ENCODE measurements around the gene TMED10.
"Not testable (repeated sequence)": the region's sequence is repeated elsewhere in the genome, so short reads cannot be mapped to it uniquely, and the experiment has no call there.

The TMED10 gene

DNA sequence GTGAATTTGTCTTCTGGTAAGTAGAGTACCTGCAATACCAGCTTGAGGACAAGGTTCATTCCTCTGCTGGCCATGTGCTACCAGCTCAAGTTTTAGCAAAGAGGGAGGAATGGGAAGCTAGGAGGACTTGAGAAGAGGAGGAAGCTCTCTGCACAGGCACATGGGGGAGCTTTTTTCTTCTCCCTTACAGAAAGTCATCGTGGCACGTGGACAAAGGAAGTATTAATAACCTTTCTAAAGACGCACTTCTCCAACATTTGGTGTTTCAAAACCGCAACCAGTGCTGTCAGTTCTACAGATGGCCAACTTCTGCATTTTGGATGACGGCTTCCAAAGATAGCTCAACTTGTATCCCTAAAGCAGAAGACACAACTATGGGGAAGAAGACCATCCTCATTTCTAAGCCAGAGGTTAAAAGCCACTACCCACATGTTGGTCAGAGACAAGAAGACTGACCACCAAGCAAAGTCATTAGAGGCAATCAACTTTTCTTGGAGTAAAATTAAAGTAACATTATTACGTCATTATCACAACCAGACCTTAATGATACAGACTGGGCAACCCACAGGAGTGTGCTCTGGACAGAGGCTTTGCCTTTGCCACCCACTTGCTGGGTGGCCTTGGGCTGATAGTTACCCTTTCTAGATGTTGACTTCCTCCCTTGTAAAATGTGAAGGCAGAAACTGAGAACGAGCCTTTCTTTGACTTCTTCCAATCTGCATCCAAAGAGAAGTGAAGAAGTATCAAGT lies 12.3 kb upstream of the TMED10 start:
- no peak for DNase-seq

DNA sequence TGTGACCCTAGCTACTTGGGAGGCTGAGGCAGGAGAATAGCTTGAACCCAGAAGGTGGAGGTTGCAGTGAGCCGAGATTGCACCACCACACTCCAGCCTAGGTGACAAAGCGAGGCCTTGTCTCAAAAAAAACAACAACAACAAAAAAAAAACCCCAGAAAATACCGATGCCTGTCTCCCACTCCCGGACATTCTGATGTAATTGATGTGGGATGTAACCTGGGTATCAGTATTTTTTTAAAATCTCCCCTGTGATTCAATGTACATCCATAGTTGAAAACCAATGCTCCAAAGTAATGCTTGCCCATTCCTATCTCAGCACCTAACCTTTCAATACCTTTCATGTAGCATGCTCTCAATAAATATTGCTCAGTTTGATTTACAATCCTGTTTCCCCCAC lies 11.7 kb upstream of the TMED10 start:
- DNase-seq = no peak

GRCh38 chr14:75186953-75187352 lies 10.5 kb upstream of the TMED10 start:
- no peak for DNase-seq

DNA sequence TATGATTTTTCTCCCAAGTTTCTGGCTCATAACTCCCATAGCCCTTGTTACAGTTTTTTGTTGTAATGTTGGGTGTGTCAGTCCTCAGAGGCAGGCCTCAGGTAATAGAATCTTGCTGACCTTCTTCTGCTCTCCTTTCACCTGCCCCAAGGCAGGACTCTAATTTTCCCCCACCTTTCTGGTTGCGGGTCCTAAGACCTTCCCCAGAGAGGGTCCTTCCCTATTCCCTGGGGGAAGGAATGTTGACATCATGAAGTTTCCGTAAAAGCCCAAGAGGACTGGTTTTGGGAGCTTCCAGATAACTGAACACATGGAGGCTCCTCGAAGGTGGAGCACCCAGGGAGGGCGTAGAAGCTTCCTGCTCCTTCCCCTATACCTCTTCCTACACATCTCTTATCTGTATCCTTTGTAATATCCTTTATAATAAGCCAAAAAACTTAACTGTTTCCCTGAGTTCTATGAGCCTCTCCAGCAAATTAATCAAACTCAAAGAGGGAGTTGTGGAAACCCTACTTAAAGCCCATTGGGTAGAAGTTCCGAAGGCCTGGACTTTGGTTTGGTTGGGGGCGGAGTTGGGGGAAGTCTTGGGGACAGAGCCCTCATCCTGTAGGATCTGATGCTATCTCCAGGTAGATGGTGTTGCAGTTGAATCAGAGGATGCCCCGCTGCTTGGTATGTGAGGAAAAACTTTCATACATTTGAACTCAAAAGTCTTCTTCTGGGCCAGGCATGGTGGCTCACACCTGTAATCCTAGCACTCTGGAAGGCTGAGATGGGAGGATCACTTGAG lies 9.0 kb upstream of the TMED10 start:
- DNase-seq = no peak

DNA sequence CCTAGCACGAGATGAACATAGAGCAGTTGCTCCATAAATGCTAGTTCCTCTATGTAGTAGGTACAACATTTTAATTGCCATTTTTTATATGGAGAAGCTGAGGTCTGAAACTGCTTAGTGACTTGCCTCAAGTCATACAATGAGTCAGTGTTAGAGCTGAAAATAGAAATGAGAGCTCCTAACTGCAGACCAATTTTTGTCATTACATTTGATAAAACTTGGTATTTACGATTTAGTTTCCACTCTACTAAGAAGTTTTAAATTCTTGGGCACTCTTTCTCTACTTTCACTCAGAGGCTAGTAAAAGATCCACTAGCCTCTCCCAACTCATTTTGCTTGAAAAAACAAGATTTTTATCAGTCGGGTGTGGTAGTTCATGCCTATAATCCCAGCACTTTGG lies 8.1 kb upstream of the TMED10 start:
- no peak for DNase-seq

GRCh38 chr14:75184039-75184438 lies 7.6 kb upstream of the TMED10 start:
- DNase-seq = no peak

GRCh38 chr14:75183225-75183624 lies 6.8 kb upstream of the TMED10 start:
- no peak for DNase-seq

DNA sequence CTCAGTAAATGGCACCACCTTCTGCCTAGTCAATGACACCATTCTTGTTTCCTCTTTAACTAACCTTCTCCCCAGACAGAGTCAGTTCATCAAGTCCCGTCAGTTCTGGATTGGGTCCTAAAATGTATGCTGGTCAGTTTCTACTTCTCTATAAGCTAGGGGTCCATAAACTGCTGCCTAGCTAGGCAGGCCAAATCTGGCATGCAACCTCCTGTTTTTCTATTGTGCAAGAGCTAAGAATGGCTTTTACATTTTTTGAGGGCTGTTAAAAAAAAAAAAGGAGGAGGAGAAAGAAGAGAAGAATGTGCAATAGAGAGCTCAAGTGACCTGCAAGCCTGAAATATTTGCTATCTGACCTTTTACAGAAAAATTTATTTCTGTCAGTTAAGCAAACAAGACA lies 6.4 kb upstream of the TMED10 start:
- no peak for DNase-seq

GRCh38 chr14:75182163-75182562 lies 5.8 kb upstream of the TMED10 start:
- DNase-seq = not testable (repeated sequence)

DNA sequence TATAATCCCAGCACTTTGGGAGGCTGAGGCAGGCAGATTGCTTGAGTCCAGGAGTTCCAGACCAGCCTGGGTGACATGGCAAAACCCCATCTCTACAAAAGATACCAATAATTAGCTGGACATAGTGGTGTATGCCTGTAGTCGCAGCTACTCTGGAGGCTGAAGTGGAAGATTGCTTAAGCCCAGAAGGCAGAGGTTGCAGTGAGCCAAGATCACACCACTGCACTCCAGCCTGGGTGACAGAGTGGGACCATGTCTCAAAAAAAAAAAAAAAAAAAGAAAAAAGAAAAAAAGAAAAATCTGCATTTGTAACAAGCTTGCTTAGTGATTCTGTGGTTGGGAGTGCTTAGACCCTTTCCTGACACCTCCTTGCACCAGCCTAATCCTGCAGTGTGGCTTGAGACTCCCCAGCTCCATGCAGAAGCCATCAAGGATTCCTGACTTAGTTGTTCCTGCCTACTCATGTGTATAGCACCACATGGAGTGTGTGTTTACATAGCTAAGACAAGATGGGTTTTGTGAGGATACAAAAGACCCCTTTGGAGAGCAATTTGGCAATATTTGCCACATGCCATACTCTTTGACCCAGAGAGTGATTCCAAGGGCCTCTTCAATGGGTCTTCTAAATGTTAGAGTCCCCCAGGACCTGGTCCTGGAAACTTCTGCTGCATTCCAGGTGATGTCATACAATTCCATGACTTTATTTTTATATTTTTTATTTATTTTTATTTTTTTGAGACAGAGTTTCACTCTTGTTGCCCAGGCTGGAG lies 5.1 kb upstream of the TMED10 start:
- no peak for DNase-seq

- DNase-seq = no peak
Measured at GRCh38 chr14:75175677-75176141, 703 bp downstream of the TMED10 start.

- DNase-seq = no peak
Measured at GRCh38 chr14:75174066-75174465, 2.3 kb downstream of the TMED10 start.

- no peak for DNase-seq
Measured at GRCh38 chr14:75170772-75171171, 5.6 kb downstream of the TMED10 start.

- DNase-seq = no peak
Measured at GRCh38 chr14:75168586-75169335, 7.7 kb downstream of the TMED10 start.

- no peak for DNase-seq
Measured at GRCh38 chr14:75167325-75167724, 9.1 kb downstream of the TMED10 start.

DNA sequence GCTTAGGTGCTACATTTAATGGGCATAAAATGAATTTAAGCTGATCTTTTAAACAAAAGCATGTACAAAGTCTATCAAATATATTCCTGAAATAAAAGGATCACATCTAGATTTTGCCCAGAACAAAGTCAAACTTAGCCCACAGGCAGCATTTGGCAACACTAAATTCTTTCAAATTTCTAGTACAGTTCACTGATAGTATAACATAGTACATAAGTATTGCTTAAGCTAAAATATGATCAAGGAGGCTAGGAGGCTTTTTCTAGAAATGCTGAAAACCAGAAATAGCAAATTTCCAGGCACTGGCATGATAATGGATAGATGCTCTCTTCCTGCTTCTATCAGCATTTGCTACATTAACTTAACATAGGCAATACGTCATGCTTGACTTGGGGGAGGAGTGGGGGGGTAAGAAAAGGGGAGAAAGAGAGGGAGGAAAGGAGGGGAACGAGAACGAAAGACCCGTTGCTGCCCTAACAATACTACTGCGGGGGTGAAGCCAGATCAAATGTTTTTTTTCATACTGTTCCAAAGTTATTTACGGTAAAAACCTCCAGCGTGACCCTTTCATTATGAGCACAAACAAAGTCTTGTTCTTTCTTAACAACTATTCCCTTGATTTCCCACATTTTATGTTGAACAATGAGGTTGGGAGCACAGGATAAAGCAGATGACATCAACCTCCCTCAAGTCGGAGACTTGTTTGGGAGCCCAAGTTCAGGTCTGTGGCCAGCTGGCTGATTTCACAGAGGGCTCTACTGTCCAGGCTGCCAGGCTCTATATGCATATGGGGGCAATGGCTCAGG lies 10.6 kb downstream of the TMED10 start:
- no peak for DNase-seq

DNA sequence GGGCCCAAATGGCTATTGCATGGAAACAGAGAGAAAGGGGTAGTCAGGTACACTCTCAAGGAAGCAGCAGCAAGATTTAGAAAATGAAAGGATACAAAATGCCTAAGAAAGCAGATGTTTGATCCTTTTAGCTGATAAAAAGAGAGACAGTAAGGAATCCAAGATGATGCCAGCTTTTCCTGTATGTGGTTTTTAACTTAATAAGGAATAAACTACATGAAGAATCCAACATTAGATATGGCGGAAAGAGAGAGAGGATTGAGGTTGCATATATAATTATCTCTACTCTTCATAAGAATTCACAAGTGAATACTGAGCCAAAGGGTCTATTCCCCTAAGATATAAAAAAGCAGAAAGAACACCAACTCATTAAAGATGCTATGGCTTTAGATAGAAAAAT lies 11.6 kb downstream of the TMED10 start:
- no peak for DNase-seq

DNA sequence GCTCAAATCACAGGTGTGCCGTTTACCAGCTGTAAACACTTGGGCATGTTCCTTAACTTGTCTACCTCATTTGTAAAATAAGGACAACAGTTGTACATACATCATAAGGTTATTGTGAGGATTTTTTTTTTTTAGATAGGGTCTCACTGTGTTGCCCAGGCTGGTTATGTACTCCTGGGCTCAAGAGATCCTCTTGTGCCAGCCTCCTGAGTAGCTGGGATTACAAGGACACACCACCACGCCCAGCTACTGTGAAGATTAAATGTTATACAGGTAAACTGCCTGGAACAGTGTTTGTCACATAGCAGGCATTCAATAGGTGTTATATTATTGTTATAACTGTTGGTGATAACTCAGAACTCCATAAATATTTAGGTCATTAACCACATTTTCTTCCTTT lies 12.7 kb downstream of the TMED10 start:
- no peak for DNase-seq

DNA sequence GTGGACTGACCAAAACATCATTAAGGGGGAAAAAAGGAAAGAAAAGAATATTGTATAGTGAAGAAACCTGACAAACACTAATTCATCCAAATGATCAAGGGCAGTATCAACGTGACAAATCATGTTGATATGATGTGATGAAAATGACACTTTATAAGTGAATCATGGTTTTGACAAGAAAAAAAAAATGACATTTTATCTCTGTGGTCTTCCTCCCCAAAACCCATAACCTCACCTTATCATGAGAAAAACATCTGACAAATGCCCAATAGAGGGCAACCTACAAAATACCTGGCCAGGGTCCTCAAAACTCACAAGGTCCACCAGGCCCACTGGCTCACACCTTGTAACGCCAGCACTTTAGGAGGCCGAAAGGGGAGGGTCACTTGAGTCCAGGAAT lies 13.8 kb downstream of the TMED10 start:
- no peak for DNase-seq

GRCh38 chr14:75158843-75159614 lies 17.4 kb downstream of the TMED10 start:
- no peak for DNase-seq

DNA sequence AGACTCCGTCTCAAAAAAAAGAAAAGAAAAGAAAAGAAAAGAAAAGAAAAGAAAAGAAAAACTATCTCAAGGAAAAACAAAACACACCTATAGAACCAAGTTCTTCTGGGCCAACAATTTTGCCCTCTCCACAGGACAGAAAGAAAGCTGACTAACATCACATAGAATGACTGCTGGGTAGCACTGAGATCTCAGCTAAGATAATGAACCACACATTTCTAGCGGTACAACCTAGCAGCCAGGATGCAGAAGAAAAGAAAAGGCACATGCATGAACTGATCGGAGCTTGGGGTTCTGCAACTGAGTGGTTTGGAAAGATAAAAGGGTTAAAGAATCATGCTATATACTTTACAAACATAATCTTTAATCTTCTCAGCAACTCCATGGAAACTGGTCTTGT lies 19.5 kb downstream of the TMED10 start:
- no peak for DNase-seq

Data from DMS79 (cell line).